Heart left ventricle (tissue), 16 donors: ENCODE results near the gene SGPP2. TPM values are rescaled to one million over a fixed set of nuclear protein-coding genes. Genes with fewer than 3 reads are reported as not detected.
A peak's percentile ranks its signal among the peaks of the same experiment; 100 is the strongest.

Source experiments
- ATAC-seq, 4 donors: fragments of 200-7000 bp; cut with Tn5 transposase; one replicate each; pipeline ENCODE4 v1.9.1; 2020 to 2022; ENCODE audit warnings: moderate library complexity in 4 of 4, mild to moderate bottlenecking in 3 of 4, moderate number of reproducible peaks in 1 of 4
- DNase-seq, 5 donors: peaks; one replicate each; pipeline ENCODE4 v3.0.0-alpha.2; 2020
- H3K27ac ChIP-seq, 12 donors: fragments of 200-600 bp; sonication (generic) in 4 of 12; one replicate each; pipeline versions ENCODE4 v1.5.0 to v1.8.0; 2016 to 2022; ENCODE audit warnings: mild to moderate bottlenecking in 2 of 12
- H3K27me3 ChIP-seq, 9 donors: fragments of 200-600 bp; sonication (generic) in 2 of 9; one replicate each; pipeline versions ENCODE4 v1.5.1 to v1.8.0; 2016 to 2022; ENCODE audit warnings: mild to moderate bottlenecking in 3 of 9
- H3K36me3 ChIP-seq, 9 donors: fragments of 200-600 bp; sonication (generic) in 2 of 9; one replicate each; pipeline versions ENCODE4 v1.5.0 to v1.8.0; 2018 to 2022; ENCODE audit warnings: mild to moderate bottlenecking in 2 of 9
- H3K4me1 ChIP-seq, 12 donors: fragments of 200-600 bp; sonication (generic) in 4 of 12; one replicate each; pipeline versions ENCODE4 v1.5.0 to v1.8.0; 2016 to 2022; ENCODE audit warnings: mild to moderate bottlenecking in 3 of 12
- H3K4me3 ChIP-seq, 12 donors: fragments of 200-600 bp; sonication (generic) in 4 of 12; one replicate each; pipeline versions ENCODE4 v1.5.0 to v1.8.0; 2017 to 2022; ENCODE audit warnings: mild to moderate bottlenecking in 9 of 12, moderate library complexity in 4 of 12
- H3K9me3 ChIP-seq, 12 donors: fragments of 200-600 bp; sonication (generic) in 4 of 12; one replicate each; pipeline versions ENCODE4 v1.5.0 to v1.8.0; 2016 to 2022; ENCODE audit warnings: mild to moderate bottlenecking in 1 of 12
- CTCF ChIP-seq, 12 donors: fragments of 200-600 bp; sonication (generic) in 4 of 12; IDR thresholded peaks; one replicate each; pipeline versions ENCODE4 v1.5.0 to v1.8.0; 2018 to 2022; ENCODE audit warnings: antibody characterized with exemption in 12 of 12, mild to moderate bottlenecking in 5 of 12
- POLR2A ChIP-seq, 2 donors: fragments of 450-650 bp; IDR thresholded peaks; one replicate each; pipeline ENCODE4 v1.6.1; 2017; ENCODE audit warnings: antibody characterized with exemption in 2 of 2, mild to moderate bottlenecking in 2 of 2, moderate library complexity in 2 of 2
- WGBS, 4 donors: extraction: QIAGEN DNeasy Blood & Tissue Kit in 2 of 4; methylation state at CpG; one replicate each; pipeline versions ENCODE4 v1.1.5 to v1.1.7; 2013 to 2018; 5-methylcytosine and 5-hydroxymethylcytosine counted together
- intact Hi-C, 10 donors: fragments of 100-400 bp; cut with DNase I; formaldehyde crosslinking; loops; one replicate each; pipeline versions ENCODE4 v1.11.1 to v1.14.2; 2022
- polyA plus RNA-seq, 2 donors: library from polyadenylated mRNA; stranded (reverse); fragments of 200-250 nt; gene quantifications; one replicate each; pipeline ENCODE4 v1.2.3, GENCODE V29; 2013
- total RNA-seq, 9 donors: library from RNA; depleted of rRNA in 2 of 9; stranded (reverse); fragments of >200 nt in 2 of 9; fragmentation: NEBNext Ultra II Directional in 3 of 9; extraction: Animal tissue kit (Norgen Biotek cat#: 25700) in 3 of 9; gene quantifications; one replicate each; pipeline versions ENCODE4 v1.1.0 to v1.2.4, GENCODE V29; 2016 to 2023
- donor health status: ischemic (EF 13 %, LVEDD 7.1; RV severe dilation, severe dysfunction).
- donor health status: healthy with polysubstance abuse.
- donor health status: DM: no; HTN: yes; CAD: no.
- donor health status: DM: no; HTN: no; CAD: no.
- donor health status: ischemic (EF 25% LVEDD 6.9; RV normal size, moderate dysfunction).
- donor health status: ischemic (EF 25% LVEDD 5.7; RV mildly dilated, moderate dysfunction).
- donor health status: healthy.
- donor health status: DM: yes; HTN: yes; CAD: no.
- donor health status: ischemic (EF 35%, LVEDD 5.7; RV mildly dilated, moderate dysfunction).
- donor health status: nonischemic (EF 11% LVEDD 7.7; RV severe dilation, severe dysfunction).
- donor health status: DM: yes; HTN: yes; CAD: no.
- donor health status: PGD.
- donor health status: ischemic (EF 29% LVEDD 5.4; RV normal size, mild dysfunction).
- donor health status: nonischemic (EF 23%, LVEDD 6.1; RV moderate dilation, normal function).

Gene SGPP2
- total and polyA plus RNA-seq, 11 donors, result 1.6 to 25.8 (median 12.4) TPM

- peak; percentile 47 to 58 (median 50) for ATAC-seq
- TF ChIP-seq POLR2A (IDR thresholded peaks at IDR 0.05) (no peak), CTCF (IDR thresholded peaks at IDR 0.05) (no peak)
- peak overlapping the region in 5 of 12 donors; percentile 4 to 48 (median 30) for H3K27ac ChIP-seq
- no peak overlapping the region for H3K4me3 ChIP-seq
- peak in 2 of 5 donors; percentile 8 to 49 for DNase-seq
- 49 to 61% (median 57%) methylated on average over 12 of the region's 12 CpGs for WGBS, 4 donors
- intact Hi-C loops, result no loop called here
- H3K27me3 ChIP-seq, result peaks cover 0 to 6% (median 0%) of the 10 kb centered on the region in 9 donors
- H3K4me1 ChIP-seq, result peaks cover 0 to 19% (median 5%) of the 10 kb centered on the region in 12 donors
- no peaks in the 10 kb centered on the region for H3K36me3 ChIP-seq
- no peaks in the 10 kb centered on the region for H3K9me3 ChIP-seq
These were observed 61.2 kb downstream of the SGPP2 start for GRCh38 chr2:222485367-222486211.

- no peaks in the 10 kb centered on the region for H3K27me3 ChIP-seq
- no peak for DNase-seq
- no peaks in the 10 kb centered on the region for H3K36me3 ChIP-seq
- H3K4me3 ChIP-seq, result no peak overlapping the region
- peaks cover 0 to 22% (median 7%) of the 10 kb centered on the region in 12 donors for H3K4me1 ChIP-seq
- no peak for ATAC-seq
- intact Hi-C loops, result no loop called here
- no peaks in the 10 kb centered on the region for H3K9me3 ChIP-seq
- TF ChIP-seq POLR2A (IDR thresholded peaks at IDR 0.05), result no peak
- no peak for TF ChIP-seq CTCF (IDR thresholded peaks at IDR 0.05)
- no peak overlapping the region for H3K27ac ChIP-seq
These were observed 65.8 kb downstream of the SGPP2 start for GRCh38 chr2:222490131-222490530.

- no peak overlapping the region for H3K27ac ChIP-seq
- no peak for TF ChIP-seq POLR2A (IDR thresholded peaks at IDR 0.05)
- no peak for TF ChIP-seq CTCF (IDR thresholded peaks at IDR 0.05)
- no peak overlapping the region for H3K4me3 ChIP-seq
- intact Hi-C loops, result no loop called here
- ATAC-seq (peak in 1 of 4 donors; percentile 35), DNase-seq (peak in 1 of 5 donors; percentile 24)
- H3K27me3 ChIP-seq, result no peaks in the 10 kb centered on the region
- H3K36me3 ChIP-seq, result no peaks in the 10 kb centered on the region
- peaks cover 0 to 15% (median 0%) of the 10 kb centered on the region in 12 donors for H3K4me1 ChIP-seq
- H3K9me3 ChIP-seq, result no peaks in the 10 kb centered on the region
These were observed 68.3 kb downstream of the SGPP2 start for GRCh38 chr2:222492683-222493082.

- Histone ChIP-seq H3K9me3 (no peaks in the 10 kb centered on the region), H3K27me3 (no peaks in the 10 kb centered on the region), H3K4me3 (no peak overlapping the region), H3K36me3 (no peaks in the 10 kb centered on the region), H3K4me1 (peaks cover 0 to 15% (median 0%) of the 10 kb centered on the region in 12 donors), H3K27ac (peak overlapping the region in 1 of 12 donors; percentile 16)
- intact Hi-C loops, result no loop called here
- 65 to 73% (median 71%) methylated on average over 11 of the region's 11 CpGs for WGBS, 4 donors
- peak in 1 of 5 donors; percentile 29 for DNase-seq
- TF ChIP-seq CTCF (IDR thresholded peaks at IDR 0.05), result no peak
- no peak for TF ChIP-seq POLR2A (IDR thresholded peaks at IDR 0.05)
- ATAC-seq, result peak in 3 of 4 donors; percentile 37 to 87 (median 73)
These were observed 69.9 kb downstream of the SGPP2 start for GRCh38 chr2:222494104-222494739.
